K562 (cell line): ENCODE data around the gene RRAGD. TPM values are rescaled to one million over a fixed set of nuclear protein-coding genes. Genes with fewer than 3 reads are reported as not detected.
A peak's percentile ranks its signal among the peaks of the same experiment; 100 is the strongest.

Source experiments
- CCNT2 ChIP-seq: IDR thresholded peaks from 2 replicates; pipeline ENCODE4 v1.6.1; 2011; ENCODE audit warnings: borderline replicate concordance, low read depth, mild to moderate bottlenecking, moderate library complexity, mixed read lengths, low read length; ENCODE audit not compliant: insufficient read length; ENCODE audit errors: extremely low read depth
- HCFC1 ChIP-seq: IDR thresholded peaks from 2 replicates; pipeline ENCODE4 v1.6.1; 2012; ENCODE audit warnings: low read depth, low read length, improper control_type of control experiment
- HLTF ChIP-seq: fragments of 450-650 bp; IDR thresholded peaks from 2 replicates; pipeline ENCODE4 v1.6.1; 2016
- KLF10 ChIP-seq: fragments of 250-450 bp; sonication (Bioruptor Pico); IDR thresholded peaks from 2 replicates; pipeline ENCODE4 v1.6.1; 2021; ENCODE audit warnings: matching md5 sums
- L3MBTL2 ChIP-seq: fragments of 450-650 bp; IDR thresholded peaks from 2 replicates; pipeline ENCODE4 v1.6.1; 2016; ENCODE audit warnings: mild to moderate bottlenecking, moderate library complexity
- MAZ ChIP-seq, 2 experiments: fragments of 450-650 bp in 1 of 2; sonication (generic) in 1 of 2; formaldehyde crosslinking; IDR thresholded peaks in 1 of 2; conservative IDR thresholded peaks in 1 of 2; 2 replicates each; pipeline versions ENCODE4 v1.4.0 to v1.5.0; 2020; ENCODE audit warnings: mild to moderate bottlenecking in 1 of 2, missing genetic modification reagents in 1 of 2
- NELFE ChIP-seq: IDR thresholded peaks from 2 replicates; pipeline ENCODE4 v1.6.1; 2011; ENCODE audit warnings: mild to moderate bottlenecking; ENCODE audit not compliant: insufficient read depth, insufficient read length
- NR3C1 ChIP-seq: sonication (generic); formaldehyde crosslinking; IDR thresholded peaks from 2 replicates; pipeline ENCODE4 v1.8.1; 2022; ENCODE audit warnings: missing genetic modification reagents
- NR4A1 ChIP-seq, 2 experiments: fragments of 250-450 bp in 1 of 2; fragments of 450-650 bp in 1 of 2; sonication (Bioruptor Pico) in 1 of 2; IDR thresholded peaks; 2 replicates each; pipeline versions ENCODE4 v1.4.0 to v1.6.1; 2016 to 2020; ENCODE audit warnings: mild to moderate bottlenecking in 2 of 2, missing compliant biosample characterization in 1 of 2, missing genetic modification characterization in 1 of 2, moderate library complexity in 1 of 2
- PRMT5 ChIP-seq: sonication (generic); formaldehyde crosslinking; IDR thresholded peaks from 2 replicates; pipeline ENCODE4 v1.5.0; 2020; ENCODE audit warnings: missing genetic modification reagents
- RBM34 ChIP-seq: fragments of 200-400 bp; formaldehyde crosslinking; IDR thresholded peaks from 2 replicates; pipeline ENCODE4 v1.6.1; 2018; ENCODE audit warnings: low read length, borderline replicate concordance; ENCODE audit not compliant: insufficient read depth
- RHOXF2B ChIP-seq: fragments of 250-450 bp; sonication (Bioruptor Pico); conservative IDR thresholded peaks from 2 replicates; pipeline ENCODE4 v1.5.1; 2021
- SMC3 ChIP-seq: conservative IDR thresholded peaks from 2 replicates; pipeline ENCODE4 v1.6.1; 2011; ENCODE audit warnings: low read depth, low read length, improper control_type of control experiment; ENCODE audit not compliant: insufficient read depth
- SNIP1 ChIP-seq: fragments of 450-650 bp; IDR thresholded peaks from 2 replicates; pipeline ENCODE4 v1.7.1; 2017; ENCODE audit warnings: low read depth, mild to moderate bottlenecking
- SRSF1 ChIP-seq: fragments of 200-400 bp; formaldehyde crosslinking; IDR thresholded peaks from 2 replicates; pipeline ENCODE4 v1.6.1; 2017; ENCODE audit warnings: mild to moderate bottlenecking, low read depth, low read length, moderate library complexity
- ZBTB8A ChIP-seq: fragments of 450-650 bp; IDR thresholded peaks from 2 replicates; pipeline ENCODE4 v1.6.1; 2018; ENCODE audit warnings: mild to moderate bottlenecking, moderate library complexity; ENCODE audit not compliant: partially characterized antibody
- ZNF124 ChIP-seq: sonication (generic); formaldehyde crosslinking; IDR thresholded peaks from 2 replicates; pipeline ENCODE4 v1.8.1; 2022; ENCODE audit warnings: missing genetic modification reagents
- ZNF232 ChIP-seq: sonication (generic); formaldehyde crosslinking; IDR thresholded peaks from 2 replicates; pipeline ENCODE4 v1.8.0; 2022; ENCODE audit warnings: mild to moderate bottlenecking, missing genetic modification reagents
- ZNF507 ChIP-seq: conservative IDR thresholded peaks from 2 replicates; pipeline ENCODE4 v1.6.1; 2017; ENCODE audit warnings: missing genetic modification characterization, missing compliant biosample characterization
- polyA plus RNA-seq, 8 experiments: library from polyadenylated mRNA; depleted of rRNA in 4 of 8; stranded (reverse) in 5 of 8; unstranded in 3 of 8; fragments of >200 nt; fragmentation: Nextera tagmentation in 2 of 8; fragmentation: Illumina TruSeq in 1 of 8; extraction: Ambion mirVana in 2 of 8; extraction: Trizol in 1 of 8; gene quantifications; 2 replicates each; pipeline versions ENCODE4 v1.2.1 to v1.2.3, GENCODE V29; 2011 to 2014; ENCODE audit warnings: inconsistent platforms in 1 of 8, missing spikeins in 1 of 8
- total RNA-seq, 7 experiments: library from RNA; depleted of rRNA in 6 of 7; stranded (reverse); fragments of >200 nt in 6 of 7; fragmentation: Illumina TruSeq in 2 of 7; extraction: Trizol in 2 of 7; gene quantifications; 2 replicates each; pipeline versions ENCODE4 v1.2.1 to v1.2.3, GENCODE V29; 2011 to 2021; ENCODE audit warnings: low replicate concordance in 1 of 7
- TF ChIP-seq, protein P1 (sequence below): fragments of 450-650 bp; formaldehyde crosslinking; IDR thresholded peaks from 2 replicates; pipeline ENCODE4 v1.4.0; 2022; ENCODE audit warnings: mild to moderate bottlenecking, moderate library complexity
- TF ChIP-seq, protein P2 (sequence below): sonication (generic); formaldehyde crosslinking; IDR thresholded peaks from 2 replicates; pipeline ENCODE4 v1.4.0; 2020; ENCODE audit warnings: mild to moderate bottlenecking, missing genetic modification reagents
- TF ChIP-seq, protein P3 (sequence below): fragments of 250-450 bp; sonication (Bioruptor Pico); IDR thresholded peaks from 2 replicates; pipeline ENCODE4 v1.5.0; 2021
- TF ChIP-seq, protein P4 (sequence below): sonication (generic); formaldehyde crosslinking; IDR thresholded peaks from 2 replicates; pipeline ENCODE4 v1.8.0; 2022; ENCODE audit warnings: missing genetic modification reagents, mild to moderate bottlenecking, moderate library complexity, borderline replicate concordance

RRAGD gene
- total and polyA plus RNA-seq, 9 of the 15 experiments (the other 6 are each of a cell fraction or from before 2014, with no cell fraction given), result 0.03 to 0.07 (median 0.04) TPM; not detected in 6

DNA sequence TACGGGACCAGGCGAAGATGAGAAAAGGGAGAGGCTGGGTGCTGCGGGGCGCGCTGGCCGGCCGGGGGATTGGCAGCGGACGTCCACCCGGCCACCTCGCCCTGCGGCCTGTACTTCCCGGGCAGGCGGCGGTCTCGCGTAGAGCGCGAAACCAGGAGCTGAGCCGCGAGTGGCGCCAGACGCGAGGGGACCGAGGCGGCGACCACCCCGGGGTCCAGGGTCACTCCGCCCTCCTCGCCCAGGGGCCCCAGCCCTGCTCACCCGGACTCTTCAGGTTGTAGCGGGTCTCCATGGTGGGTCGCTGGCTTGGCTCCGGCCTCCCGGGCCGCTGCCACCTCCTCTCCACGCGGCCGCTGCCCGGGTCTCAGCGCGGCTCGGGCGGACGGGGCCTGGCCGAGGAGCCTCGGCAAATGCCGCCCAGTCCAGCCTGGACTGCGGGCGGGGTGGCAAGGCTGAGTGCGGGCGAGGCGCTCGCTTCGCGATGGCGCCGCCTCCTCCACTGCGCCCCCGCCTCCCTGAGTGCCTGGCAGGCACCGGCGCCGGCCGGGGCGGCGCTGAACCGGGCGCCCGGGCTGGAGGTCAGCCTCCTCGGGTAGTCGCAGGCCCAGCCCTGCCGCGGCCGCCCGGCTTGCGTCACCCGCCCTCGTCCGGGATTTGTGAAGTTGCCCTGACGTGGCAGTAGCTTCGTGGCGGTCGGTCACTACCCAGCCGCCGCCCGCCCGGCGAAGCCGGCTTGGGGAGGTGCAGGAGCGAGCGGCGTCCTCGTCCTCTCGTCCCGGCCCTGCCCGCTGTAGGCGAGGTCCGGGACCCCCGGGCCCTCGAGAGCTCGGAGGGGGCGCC lies 59.6 kb downstream of the RRAGD start, which contains the start of gene UBE2J1 (continued):
- no peak for TF ChIP-seq RHOXF2B (CRISPR knock-in tag)
- TF ChIP-seq, protein P1, sequence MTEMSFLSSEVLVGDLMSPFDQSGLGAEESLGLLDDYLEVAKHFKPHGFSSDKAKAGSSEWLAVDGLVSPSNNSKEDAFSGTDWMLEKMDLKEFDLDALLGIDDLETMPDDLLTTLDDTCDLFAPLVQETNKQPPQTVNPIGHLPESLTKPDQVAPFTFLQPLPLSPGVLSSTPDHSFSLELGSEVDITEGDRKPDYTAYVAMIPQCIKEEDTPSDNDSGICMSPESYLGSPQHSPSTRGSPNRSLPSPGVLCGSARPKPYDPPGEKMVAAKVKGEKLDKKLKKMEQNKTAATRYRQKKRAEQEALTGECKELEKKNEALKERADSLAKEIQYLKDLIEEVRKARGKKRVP (CRISPR knock-in tag), result peak; percentile 75; the same call in 1 of the 2 replicates
- TF ChIP-seq KLF10 (CRISPR knock-in tag), result no peak
- TF ChIP-seq NR4A1 (CRISPR knock-in tag; IDR thresholded peaks at IDR 0.05), result no peak
- TF ChIP-seq NR4A1 (tag; IDR thresholded peaks at IDR 0.05), result no peak
- TF ChIP-seq CCNT2, result peak; percentile 36
- no peak for TF ChIP-seq ZNF507 (tag)
- TF ChIP-seq, protein P2, sequence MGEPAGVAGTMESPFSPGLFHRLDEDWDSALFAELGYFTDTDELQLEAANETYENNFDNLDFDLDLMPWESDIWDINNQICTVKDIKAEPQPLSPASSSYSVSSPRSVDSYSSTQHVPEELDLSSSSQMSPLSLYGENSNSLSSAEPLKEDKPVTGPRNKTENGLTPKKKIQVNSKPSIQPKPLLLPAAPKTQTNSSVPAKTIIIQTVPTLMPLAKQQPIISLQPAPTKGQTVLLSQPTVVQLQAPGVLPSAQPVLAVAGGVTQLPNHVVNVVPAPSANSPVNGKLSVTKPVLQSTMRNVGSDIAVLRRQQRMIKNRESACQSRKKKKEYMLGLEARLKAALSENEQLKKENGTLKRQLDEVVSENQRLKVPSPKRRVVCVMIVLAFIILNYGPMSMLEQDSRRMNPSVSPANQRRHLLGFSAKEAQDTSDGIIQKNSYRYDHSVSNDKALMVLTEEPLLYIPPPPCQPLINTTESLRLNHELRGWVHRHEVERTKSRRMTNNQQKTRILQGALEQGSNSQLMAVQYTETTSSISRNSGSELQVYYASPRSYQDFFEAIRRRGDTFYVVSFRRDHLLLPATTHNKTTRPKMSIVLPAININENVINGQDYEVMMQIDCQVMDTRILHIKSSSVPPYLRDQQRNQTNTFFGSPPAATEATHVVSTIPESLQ (CRISPR knock-in tag), result peak; percentile 93; the same call in 1 of the 2 replicates
- no peak for TF ChIP-seq SRSF1
- TF ChIP-seq ZNF124 (CRISPR knock-in tag), result 0 out of 2 replicates have a peak, but pooled peaks have one; percentile 68
- TF ChIP-seq, protein P3, sequence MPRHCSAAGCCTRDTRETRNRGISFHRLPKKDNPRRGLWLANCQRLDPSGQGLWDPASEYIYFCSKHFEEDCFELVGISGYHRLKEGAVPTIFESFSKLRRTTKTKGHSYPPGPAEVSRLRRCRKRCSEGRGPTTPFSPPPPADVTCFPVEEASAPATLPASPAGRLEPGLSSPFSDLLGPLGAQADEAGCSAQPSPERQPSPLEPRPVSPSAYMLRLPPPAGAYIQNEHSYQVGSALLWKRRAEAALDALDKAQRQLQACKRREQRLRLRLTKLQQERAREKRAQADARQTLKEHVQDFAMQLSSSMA (CRISPR knock-in tag), result no peak
- TF ChIP-seq HLTF, result no peak
- TF ChIP-seq, protein P4, sequence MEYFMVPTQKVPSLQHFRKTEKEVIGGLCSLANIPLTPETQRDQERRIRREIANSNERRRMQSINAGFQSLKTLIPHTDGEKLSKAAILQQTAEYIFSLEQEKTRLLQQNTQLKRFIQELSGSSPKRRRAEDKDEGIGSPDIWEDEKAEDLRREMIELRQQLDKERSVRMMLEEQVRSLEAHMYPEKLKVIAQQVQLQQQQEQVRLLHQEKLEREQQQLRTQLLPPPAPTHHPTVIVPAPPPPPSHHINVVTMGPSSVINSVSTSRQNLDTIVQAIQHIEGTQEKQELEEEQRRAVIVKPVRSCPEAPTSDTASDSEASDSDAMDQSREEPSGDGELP, result peak; percentile 37; the same call in 1 of the 2 replicates
- peak; percentile 80 for TF ChIP-seq L3MBTL2
- peak; percentile 88 for TF ChIP-seq PRMT5 (CRISPR knock-in tag)
- peak; percentile 20; the same call in 1 of the 2 replicates for TF ChIP-seq ZNF232 (CRISPR knock-in tag)
- TF ChIP-seq SMC3, result no peak
- no peak for TF ChIP-seq SNIP1
- no peak for TF ChIP-seq ZBTB8A
- TF ChIP-seq NELFE, result no peak
- TF ChIP-seq RBM34, result no peak
- TF ChIP-seq HCFC1, result peak; percentile 41; the same call in 1 of the 2 replicates
- peak; percentile 57 to 92; a peak in 3 of 4 replicates for TF ChIP-seq MAZ (CRISPR knock-in tag; conservative IDR thresholded peaks at IDR 0.05 in 1 of 2, IDR thresholded peaks at IDR 0.05 in 1 of 2)
- peak; percentile 91 for TF ChIP-seq NR3C1
